ENCODE results near the gene TDRKH.
"Not testable (repeated sequence)": the region's sequence is repeated elsewhere in the genome, so short reads cannot be mapped to it uniquely, and the experiment has no call there.

The TDRKH gene

DNA sequence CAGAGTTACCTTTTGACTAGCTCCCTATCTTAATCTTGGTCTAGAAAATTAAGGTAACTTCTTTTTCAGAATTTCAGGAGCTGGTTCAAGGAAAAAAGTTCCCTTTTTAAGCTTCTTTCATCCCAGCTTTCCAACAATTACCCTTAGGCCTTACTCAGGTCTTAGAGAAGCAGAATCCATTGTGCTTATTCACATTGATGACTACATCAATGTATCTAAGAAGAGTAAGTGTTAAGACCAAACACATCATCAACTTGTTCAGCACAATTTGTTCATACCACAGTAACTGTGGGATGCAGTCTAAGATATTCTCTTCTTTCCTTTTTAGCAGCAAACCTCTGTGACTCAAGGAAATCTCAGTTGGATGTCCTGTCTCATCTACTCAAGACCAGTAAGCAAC, 31.1 kb downstream of the TDRKH start:
- no peak for DNase-seq

DNA sequence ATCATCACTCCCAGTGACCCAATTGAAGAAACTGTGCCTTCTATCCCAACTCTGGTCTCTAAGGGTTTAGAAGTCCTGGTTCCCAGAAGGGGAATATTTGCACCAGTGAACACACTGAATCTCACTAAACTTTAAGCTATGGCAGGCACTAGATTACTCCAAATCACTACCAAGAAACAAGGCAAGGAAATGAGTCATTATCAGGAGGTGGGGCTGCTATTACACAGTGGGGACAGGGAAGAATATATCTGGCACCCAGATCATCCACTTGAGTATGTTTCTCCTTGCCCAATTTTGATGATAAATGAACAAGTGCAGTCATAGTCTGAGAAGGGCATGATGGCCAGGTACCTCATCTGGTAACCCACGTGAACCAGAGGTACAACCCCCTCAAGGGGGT, 34.0 kb downstream of the TDRKH start:
- DNase-seq: no peak

DNA sequence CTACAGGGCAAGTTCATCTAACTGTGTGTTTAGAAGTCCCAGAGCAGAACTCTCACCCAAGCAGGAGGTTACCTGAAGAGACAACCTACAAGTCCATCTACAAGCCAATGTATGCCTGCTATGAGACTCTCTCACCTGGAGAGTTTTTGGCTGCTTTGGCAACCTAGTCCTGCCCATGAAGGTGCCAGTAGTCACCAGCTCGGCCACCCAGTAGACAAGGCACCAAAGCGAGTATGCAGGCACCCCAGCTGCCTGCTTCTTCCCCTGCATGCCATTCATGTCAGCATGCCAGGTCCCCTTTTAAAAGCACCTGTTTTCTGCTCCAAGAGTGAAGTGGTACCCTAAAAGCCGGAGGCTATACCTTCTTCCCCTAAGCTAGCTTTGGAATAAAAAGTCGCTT, 48.8 kb downstream of the TDRKH start:
- DNase-seq: no peak

DNA sequence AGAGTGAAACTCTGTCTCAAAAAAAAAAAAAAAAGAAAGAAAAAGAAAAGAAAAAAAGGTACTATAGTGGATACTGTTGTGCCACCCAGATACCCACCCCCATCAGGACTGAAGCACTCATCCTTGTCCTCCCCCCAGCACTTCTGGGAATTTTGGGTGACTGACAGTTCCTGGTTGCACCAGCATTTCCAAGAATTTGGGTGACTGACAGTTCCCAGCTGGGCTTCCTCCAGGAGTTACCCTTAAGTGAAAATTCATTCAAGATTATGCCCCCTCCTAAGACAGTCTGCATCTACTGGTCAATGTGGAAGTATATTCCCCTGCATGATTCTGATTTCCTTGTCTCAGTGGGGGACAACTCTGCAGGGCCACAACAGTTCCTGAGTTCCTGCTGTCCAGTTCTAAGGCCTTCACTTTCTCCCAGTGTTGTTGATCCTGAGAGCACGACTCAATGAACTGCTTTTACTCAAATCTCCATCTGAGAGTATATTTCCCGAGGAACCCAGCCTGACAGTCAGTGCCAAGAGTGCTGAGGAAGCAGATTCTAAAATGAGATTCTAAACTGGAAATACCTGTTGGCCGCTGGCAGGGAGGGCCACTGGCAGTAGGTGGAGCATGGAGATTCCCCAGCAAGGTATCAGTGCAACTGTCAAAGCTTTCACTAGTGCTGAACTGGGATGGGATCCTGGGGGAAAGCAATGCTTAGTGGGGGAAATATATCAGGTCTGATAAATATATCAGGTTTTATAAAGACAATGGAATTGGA, 50.5 kb downstream of the TDRKH start:
- DNase-seq: no peak

DNA sequence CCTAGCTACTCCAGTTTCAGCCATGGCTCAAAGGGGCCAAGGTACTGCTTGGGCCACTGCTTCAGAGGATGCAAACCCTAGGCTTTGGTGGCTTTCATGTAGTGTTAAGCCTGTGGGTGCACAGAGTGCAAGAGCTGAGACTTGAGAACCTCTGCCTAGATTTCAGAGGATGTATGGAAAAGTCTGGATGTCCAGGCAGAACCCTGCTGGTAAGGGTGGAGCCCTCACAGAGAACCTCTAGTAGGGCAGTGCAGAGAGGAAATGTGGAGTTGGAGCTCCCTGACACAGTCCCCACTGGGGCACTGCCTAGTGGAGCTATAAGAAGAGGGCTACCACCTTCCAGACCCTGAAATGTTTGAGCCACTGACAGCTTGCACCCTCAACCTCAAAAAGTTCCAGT, 52.8 kb downstream of the TDRKH start:
- no peak for DNase-seq

DNA sequence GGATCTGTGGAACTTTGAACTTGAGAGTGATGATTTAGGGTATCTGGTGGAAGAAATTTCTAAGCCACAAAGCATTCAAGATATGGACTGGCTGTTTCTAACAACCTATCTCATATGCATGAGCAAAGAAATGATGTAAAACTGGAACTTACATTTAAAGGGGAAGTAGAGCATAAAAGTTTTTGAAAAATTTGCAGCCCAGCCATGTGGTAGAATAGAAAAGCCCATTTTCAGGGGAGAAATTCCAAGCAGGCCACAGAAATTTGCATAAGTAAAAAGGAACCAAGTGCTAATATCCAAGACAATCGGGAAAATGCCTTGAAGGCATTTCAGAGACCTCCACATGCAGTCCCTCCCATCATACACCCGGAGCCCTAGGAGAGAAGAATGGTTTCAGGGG, 53.3 kb downstream of the TDRKH start:
- DNase-seq: no peak

DNA sequence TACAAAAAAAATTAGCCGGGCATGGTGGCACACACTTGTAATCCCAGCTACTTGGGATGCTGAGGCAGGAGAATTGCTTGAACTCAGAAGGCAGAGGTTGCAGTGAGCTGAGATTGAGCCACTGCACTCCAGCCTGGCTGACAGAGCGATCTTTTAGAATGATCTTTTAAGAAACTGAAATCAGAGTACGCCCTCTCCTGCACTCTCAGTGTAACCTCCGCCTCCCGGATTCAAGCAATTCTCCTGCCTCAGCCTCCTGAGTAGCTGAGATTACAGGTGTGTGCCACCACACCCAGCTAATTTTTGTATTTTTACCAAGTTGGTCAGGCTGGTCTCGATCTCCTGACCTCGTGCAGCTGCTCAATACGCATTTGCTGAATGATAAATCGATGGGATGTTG, 56.3 kb downstream of the TDRKH start:
- DNase-seq: not testable (repeated sequence)

DNA sequence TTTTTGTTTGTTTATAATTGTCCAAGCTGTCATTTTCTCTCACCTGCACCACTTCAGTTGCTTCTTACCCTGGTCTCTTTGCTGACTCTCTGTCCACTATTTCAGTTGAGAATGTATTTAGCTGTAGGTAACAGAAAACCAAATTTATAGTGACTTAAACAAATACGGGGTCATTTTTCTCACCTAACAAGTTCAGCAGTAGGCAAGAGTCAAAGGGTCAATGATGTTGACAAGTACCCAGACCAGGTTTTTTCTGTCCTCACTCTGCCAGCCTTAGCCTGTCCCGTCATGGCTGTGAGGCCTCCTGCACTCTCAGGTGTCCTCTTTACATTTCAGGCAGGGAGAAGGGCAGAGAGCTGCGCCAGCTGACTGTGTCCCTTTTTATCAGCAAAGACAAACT, 57.2 kb downstream of the TDRKH start:
- DNase-seq: no peak

DNA sequence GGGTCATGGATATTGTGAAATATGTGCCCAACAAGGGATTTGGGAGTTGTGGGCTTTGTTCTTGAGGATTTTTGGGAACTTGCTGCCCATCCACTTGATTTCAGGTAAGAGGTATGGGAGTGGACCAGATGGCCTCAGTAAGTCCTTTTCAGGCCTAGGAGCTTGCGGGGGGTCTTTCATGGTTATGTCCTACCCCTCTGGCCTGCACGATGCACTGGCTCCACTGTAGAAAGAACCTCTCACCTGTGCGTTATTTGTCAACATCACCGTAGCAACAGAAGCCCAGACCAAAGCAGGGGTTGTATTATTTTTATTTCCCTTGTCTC, 60.4 kb downstream of the TDRKH start:
- no peak for DNase-seq

DNA sequence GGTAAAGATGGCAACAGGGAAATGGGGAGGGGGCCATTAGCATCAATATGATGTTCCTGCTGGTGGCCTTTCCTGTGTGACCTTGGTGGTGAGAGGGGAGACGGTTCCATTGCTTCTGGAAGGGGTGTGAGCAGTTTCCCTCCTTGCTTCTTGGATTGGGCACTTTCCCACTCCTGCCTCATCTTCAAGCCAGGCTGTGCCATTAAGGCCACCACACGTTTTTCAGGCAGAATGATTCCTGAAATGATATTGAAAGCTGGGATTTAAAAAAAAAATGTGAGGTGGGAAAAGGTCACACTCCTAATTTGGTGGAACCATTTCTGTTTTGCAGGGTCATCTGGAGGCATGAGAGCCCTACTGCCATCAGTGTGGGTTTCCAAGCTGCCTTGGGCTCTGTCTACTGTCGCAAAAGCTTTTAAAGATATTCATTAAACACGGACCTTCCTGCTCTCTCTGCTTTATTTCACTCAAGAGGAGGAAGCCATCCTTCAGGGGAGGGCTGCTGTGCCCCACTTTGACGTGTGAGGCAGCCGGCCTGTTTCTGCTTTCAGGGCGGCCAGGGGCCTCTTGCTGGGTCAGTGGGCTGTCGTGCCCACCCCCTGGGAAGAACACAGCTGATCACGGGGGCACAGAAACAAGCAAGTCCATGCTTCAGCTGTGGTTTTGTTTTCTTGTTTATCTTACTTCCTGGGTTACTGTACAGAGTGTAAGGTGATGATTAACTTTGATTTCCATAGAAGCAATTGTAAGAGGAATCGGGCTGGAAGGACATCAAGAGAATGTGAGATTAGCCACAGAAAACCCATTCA, 60.9 kb downstream of the TDRKH start:
- no peak for DNase-seq

DNA sequence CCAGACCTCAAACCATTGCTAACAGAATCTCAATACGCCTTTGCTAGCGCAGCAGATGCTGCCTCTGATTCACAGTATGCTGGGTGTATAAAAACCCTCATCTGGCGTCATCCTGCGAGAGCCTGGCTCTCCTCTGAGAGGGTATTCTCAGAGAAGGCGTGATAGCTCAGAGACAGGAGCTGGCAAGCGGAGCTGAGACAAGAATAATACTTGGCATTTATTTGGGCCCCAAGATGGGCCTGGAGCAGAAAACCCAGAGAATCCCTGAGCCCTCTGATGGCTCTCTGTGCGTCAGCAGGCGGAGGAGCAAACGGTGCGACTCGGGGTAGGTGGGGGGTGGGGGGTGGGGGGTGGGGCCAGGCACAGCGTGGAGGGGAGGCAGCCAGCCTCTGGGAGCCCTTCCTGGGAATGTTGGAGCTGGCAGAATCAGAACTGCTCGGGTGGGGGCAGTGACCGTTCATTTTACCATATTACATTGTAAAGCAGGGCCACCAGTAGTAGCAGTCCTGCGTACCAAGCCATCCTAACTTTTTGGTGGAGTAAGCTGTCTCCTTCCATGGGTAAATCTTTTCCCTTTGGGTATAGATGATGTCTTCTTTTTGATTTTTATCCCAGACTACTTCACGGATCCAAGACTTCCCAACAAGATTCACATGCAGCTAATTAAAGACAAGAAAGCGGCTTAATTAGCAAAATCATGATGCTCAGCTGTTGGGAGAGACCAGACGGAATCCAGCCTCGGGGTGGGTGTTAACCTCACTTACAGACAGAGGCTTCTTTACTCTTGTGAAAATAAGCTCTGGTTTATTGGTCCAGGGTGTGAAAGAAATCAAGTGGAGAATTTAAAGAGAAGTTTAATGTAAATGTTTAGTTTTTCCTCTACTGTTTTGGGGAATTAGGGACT, 61.9 kb downstream of the TDRKH start:
- no peak for DNase-seq

DNA sequence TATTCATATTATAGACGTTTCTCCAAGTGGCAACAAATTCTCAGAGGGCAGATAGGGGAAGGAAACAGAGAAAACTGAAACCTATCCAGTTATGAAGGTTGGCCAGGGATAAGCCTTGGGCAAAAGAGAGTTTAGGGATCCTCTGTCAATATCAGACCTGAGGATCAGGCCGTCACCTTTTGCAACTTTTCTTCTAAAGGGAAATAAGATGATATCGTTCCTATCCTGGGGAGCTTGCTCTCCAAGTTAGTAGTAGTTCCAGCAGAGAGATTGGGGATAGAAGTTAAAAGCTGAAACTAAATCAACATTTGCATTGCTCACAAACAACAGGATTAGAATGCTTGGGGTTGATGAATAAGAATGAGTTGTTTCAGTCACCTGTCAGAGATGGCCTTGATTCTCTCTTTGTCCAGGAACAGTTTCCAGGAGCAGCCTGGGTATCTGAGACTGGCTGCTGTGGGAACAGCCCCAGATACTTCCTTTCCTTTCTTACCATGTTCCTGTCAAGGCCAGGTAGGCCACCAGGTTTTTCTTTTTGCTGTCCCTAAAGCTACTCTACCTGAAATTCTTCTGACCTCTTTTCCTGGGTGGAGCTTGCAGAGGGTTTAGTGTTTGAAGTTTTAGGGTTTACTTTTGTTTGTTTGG, 66.5 kb downstream of the TDRKH start:
- no peak for DNase-seq
